ENCODE measurements around the gene PTPN1.

- TF ChIP-seq REST (IDR thresholded peaks at IDR 0.05; ENCODE audit: insufficient read depth in 1 of 2, low read depth in 2 of 2, low read length in 2 of 2) = no peak
- TF ChIP-seq SIN3A (IDR thresholded peaks at IDR 0.05; ENCODE audit: borderline replicate concordance, insufficient read depth, low read length) = no peak
- TF ChIP-seq POLR2AphosphoS5 (IDR thresholded peaks at IDR 0.05; ENCODE audit: low read depth, low read length) = no peak
- TF ChIP-seq TAF1 (IDR thresholded peaks at IDR 0.05; ENCODE audit: borderline replicate concordance, insufficient read depth, low read length) = no peak
Observed at GRCh38 chr20:50621068-50621665, 111.0 kb downstream of the PTPN1 start.
